Right atrium auricular region (tissue), 2 donors: ENCODE measurements around the gene BST2. TPM values are rescaled to one million over a fixed set of nuclear protein-coding genes. Genes with fewer than 3 reads are reported as not detected.
A peak's percentile ranks its signal among the peaks of the same experiment; 100 is the strongest.
"Not testable (repeated sequence)": the region's sequence is repeated elsewhere in the genome, so short reads cannot be mapped to it uniquely, and the experiment has no call there.

Experiments used
- DNase-seq: peaks from one replicate; pipeline ENCODE4 v3.0.0-alpha.2; 2019; ENCODE audit warnings: low spot score
- H3K27ac ChIP-seq, 2 donors: fragments of 200-600 bp; sonication (generic); 1 replicate in 1 of 2; 2 replicates in 1 of 2; pipeline ENCODE4 v1.5.1; 2016 to 2019
- H3K27me3 ChIP-seq, 2 donors: fragments of 200-600 bp; sonication (generic); one replicate each; pipeline versions ENCODE4 v1.5.1 to v1.6.0; 2017 to 2019
- H3K36me3 ChIP-seq: fragments of 200-600 bp; sonication (generic); one replicate; pipeline ENCODE4 v1.5.1; 2016
- H3K4me1 ChIP-seq, 2 donors: fragments of 200-600 bp; sonication (generic); one replicate each; pipeline versions ENCODE4 v1.5.1 to v1.6.0; 2017 to 2019
- H3K4me3 ChIP-seq, 2 donors: fragments of 200-600 bp; sonication (generic); 1 replicate in 1 of 2; 2 replicates in 1 of 2; pipeline ENCODE4 v1.5.1; 2017 to 2019; ENCODE audit warnings: mild to moderate bottlenecking in 1 of 2, moderate library complexity in 1 of 2
- H3K9me3 ChIP-seq, 2 donors: fragments of 200-600 bp; sonication (generic); one replicate each; pipeline ENCODE4 v1.5.1; 2019
- total RNA-seq, 2 donors: library from RNA; depleted of rRNA; stranded (reverse); fragments of >200 nt; gene quantifications; one replicate each; pipeline ENCODE4 v1.1.0, GENCODE V29; 2016
- TF ChIP-seq, protein P1 (sequence below), 2 donors: fragments of 200-600 bp; sonication (generic); IDR thresholded peaks; one replicate each; pipeline ENCODE4 v1.5.1; 2019; ENCODE audit warnings: antibody characterized with exemption in 2 of 2

The BST2 gene
- total RNA-seq, 2 donors from 2014 or later, result 32.1 to 35.3 TPM

DNA sequence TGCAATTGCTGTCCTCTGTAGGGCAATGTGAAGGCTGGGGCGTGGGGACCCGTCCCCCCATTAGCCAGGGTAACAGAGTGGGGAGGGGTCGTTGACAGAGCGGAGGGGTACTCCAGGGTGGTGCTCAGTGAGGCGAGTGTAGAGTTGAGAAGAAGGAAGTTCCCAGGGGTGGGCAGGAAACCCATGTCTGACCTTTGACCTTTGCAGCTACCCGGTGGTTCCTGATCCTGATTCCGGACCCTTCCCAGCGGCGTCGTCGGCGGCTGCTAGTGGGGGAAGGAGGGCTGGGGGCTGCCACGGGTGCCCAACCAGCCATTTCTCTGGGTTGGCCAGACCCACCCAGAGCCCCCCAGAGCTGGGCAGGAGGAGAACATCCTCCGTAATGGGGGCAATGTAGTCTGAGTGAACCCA is 26.2 kb downstream of the BST2 start:
- Histone ChIP-seq H3K27me3 (no peaks in the 10 kb centered on the region), H3K9me3 (no peaks in the 10 kb centered on the region), H3K4me3 (no peak overlapping the region), H3K27ac (no peak overlapping the region), H3K36me3 (no peaks in the 10 kb centered on the region), H3K4me1 (peaks cover 0 to 15% of the 10 kb centered on the region in 2 donors)
- TF ChIP-seq, protein P1, sequence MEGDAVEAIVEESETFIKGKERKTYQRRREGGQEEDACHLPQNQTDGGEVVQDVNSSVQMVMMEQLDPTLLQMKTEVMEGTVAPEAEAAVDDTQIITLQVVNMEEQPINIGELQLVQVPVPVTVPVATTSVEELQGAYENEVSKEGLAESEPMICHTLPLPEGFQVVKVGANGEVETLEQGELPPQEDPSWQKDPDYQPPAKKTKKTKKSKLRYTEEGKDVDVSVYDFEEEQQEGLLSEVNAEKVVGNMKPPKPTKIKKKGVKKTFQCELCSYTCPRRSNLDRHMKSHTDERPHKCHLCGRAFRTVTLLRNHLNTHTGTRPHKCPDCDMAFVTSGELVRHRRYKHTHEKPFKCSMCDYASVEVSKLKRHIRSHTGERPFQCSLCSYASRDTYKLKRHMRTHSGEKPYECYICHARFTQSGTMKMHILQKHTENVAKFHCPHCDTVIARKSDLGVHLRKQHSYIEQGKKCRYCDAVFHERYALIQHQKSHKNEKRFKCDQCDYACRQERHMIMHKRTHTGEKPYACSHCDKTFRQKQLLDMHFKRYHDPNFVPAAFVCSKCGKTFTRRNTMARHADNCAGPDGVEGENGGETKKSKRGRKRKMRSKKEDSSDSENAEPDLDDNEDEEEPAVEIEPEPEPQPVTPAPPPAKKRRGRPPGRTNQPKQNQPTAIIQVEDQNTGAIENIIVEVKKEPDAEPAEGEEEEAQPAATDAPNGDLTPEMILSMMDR (IDR thresholded peaks at IDR 0.05), result no peak
- DNase-seq, result no peak

DNA sequence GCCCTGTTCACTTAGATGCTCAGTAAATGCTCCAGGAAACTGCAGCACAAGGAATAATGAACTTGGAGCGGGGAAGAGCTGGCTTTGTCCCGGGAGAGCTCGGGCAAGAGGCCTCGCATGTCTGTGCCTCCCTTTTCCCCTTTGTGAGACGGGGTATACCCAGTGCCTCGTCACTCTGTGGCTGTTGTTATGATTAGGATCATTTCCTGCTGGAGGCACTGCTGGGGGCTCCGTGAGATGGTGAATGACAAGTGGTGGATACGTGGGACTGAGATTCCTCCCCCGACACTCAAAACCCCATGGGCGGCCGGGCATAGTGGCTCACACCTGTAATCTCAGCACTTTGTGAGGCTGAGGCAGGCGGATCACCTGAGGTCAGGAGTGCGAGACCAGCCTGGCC is 27.2 kb downstream of the BST2 start:
- no peak overlapping the region for H3K4me3 ChIP-seq
- no peaks in the 10 kb centered on the region for H3K36me3 ChIP-seq
- H3K4me1 ChIP-seq, result peaks cover 0 to 15% of the 10 kb centered on the region in 2 donors
- no peak overlapping the region for H3K27ac ChIP-seq
- no peak for DNase-seq
- no peaks in the 10 kb centered on the region for H3K9me3 ChIP-seq
- no peaks in the 10 kb centered on the region for H3K27me3 ChIP-seq
- TF ChIP-seq, protein P1 (IDR thresholded peaks at IDR 0.05), result no peak

DNA sequence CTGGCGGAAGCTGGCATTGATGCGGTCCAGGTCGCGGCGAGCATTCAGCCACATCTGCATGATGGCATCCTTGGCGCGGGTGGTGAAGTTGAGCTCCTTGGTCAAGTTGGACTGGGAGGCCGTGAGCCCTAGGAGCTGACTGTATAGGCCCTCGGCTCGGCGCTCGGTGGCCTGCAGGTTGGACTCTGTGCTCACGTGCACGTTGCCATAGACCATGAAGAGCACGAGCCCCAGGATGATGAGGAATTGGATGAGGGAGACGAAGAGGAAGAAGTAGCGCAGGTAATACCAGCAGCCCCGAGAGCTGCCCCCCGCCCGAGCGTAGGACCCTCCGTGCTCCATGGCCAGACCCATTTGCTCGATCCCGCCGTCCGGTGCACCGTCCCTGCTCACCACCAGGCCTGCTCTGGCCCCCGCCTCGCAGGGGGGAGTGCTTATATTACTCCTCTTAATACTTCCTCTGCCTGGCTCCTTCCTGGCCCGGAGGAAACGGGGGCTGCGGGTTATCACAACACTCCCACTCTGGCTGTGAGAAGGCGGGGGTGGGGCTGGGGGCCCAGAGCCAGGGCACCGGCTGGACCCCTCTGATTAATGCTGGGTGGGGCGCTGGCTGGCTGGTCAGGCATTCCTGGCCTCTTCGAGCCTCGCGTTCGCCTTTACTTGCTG is 28.4 kb downstream of the BST2 start, which contains the start of gene PLVAP:
TSS of gene PLVAP (minus strand) at position 408 of the 666 bp plus-strand sequence. CDS start at position 354, 54 bp downstream.
- TF ChIP-seq, protein P1 (IDR thresholded peaks at IDR 0.05), result no peak
- Histone ChIP-seq H3K9me3 (no peaks in the 10 kb centered on the region), H3K36me3 (no peaks in the 10 kb centered on the region), H3K27me3 (no peaks in the 10 kb centered on the region), H3K4me3 (peak within 1 kb of the TSS in 1 of 2 donors; percentile 27), H3K27ac (no peak within 1 kb of the TSS), H3K4me1 (peaks cover 0 to 5% of the 10 kb centered on the region in 2 donors)
- peak; percentile 75 for DNase-seq

DNA sequence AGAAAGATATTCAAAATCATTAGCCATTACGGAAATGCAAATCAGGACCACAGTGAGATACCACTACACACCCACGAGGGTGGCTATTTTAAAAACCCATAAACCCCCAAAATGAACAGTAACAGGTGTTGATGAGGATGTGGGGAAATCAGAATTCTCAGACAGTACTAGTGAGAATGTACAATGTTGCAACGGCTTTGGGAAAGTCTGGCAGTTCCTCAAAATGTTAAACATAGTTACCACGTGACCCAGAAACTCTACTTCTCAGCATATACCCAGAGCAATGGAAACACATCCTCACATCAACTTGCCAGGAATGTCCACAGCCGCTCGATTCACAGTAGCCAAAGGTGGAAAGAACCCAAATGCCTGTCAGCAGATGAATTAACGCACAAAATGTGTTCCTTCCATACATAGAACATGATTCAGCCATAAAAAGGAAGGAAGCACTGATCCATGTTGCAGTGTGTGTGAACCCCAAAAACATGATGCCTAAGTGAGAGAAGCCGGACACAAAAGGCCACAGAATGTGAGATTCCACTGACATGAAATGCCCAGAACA is 35.3 kb downstream of the BST2 start:
- Histone ChIP-seq H3K27ac (no peak overlapping the region), H3K4me1 (no peaks in the 10 kb centered on the region), H3K9me3 (no peaks in the 10 kb centered on the region), H3K4me3 (no peak overlapping the region), H3K36me3 (no peaks in the 10 kb centered on the region), H3K27me3 (no peaks in the 10 kb centered on the region)
- TF ChIP-seq, protein P1 (IDR thresholded peaks at IDR 0.05), result no peak
- no peak for DNase-seq

DNA sequence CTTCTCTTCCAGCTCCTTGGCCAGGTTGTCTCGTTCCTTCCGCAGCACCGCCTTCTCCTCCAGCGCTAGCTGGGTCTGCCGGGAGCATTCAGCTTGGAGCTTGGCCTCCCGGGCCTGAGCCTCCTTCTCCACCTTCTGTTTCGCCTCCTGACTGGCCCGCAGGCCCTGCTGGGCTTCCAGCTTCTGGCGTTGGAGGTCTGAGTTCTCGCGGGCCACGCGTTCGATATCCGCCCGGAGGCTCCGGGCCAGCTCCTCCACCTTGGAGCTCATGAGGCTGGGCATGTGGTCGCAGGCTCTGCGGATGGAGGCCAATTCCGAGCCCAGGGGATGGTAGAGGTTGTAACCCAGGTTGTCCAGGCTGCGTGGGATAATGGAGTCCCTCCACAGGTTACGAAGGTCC is 40.1 kb downstream of the BST2 start:
- Histone ChIP-seq H3K4me1 (no peaks in the 10 kb centered on the region), H3K27ac (no peak overlapping the region), H3K27me3 (no peaks in the 10 kb centered on the region), H3K36me3 (no peaks in the 10 kb centered on the region), H3K9me3 (no peaks in the 10 kb centered on the region), H3K4me3 (no peak overlapping the region)
- no peak for DNase-seq
- TF ChIP-seq, protein P1 (IDR thresholded peaks at IDR 0.05), result no peak

DNA sequence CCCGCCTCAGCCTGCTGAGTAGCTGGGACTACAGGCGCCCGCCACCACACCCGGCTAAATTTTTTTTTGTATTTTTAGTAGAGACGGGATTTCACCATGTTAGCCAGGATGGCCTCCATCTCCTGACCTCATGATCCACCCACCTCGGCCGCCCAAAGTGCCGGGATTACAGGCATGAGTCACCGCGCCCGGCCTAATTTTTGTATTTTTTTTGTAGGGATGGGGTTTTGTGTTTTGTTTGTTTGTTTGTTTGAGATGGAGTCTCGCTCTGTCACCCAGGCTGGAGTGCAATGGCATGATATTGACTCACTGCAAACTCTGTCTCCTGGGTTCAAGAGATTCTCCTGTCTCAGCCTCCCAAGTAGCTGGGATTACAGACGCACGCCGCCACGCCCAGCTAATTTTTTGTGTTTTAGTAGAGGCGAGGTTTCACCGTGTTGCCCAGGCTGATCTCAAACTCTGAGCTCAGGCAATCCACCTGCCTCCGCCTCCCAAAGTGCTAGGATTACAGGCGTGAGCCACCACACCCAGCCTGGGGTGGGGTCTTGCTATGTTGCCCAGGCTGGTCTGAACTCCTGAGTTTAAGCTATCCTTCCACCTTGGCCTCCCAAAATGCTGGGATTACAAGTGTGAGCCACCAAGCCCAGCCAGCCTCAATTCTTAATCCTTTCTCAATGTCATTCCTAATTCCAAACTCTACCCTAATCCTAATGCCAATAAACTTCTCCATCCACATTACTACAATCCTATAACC is 41.4 kb downstream of the BST2 start:
- H3K36me3 ChIP-seq, H3K27ac ChIP-seq, DNase-seq, H3K4me3 ChIP-seq, H3K27me3 ChIP-seq, H3K4me1 ChIP-seq, H3K9me3 ChIP-seq: not testable (repeated sequence)
